HG02852 (cell line): ENCODE data around the gene ABHD2.
"Not testable (repeated sequence)": the region's sequence is repeated elsewhere in the genome, so short reads cannot be mapped to it uniquely, and the experiment has no call there.

Experiments
- ATAC-seq: cut with Tn5 transposase; IDR thresholded peaks from one replicate; pipeline ENCODE4 v1.9.1; 2021; ENCODE audit warnings: mild to moderate bottlenecking, moderate library complexity; ENCODE audit not compliant: unreplicated experiment

Gene ABHD2

GRCh38 chr15:89136818-89137772 is 48.8 kb downstream of the ABHD2 start:
- ATAC-seq: no peak

- no peak for ATAC-seq
Measured at GRCh38 chr15:89137926-89138325, 49.7 kb downstream of the ABHD2 start.

- ATAC-seq: no peak
Measured at GRCh38 chr15:89138999-89139612, 50.9 kb downstream of the ABHD2 start.

- ATAC-seq: no peak
Measured at GRCh38 chr15:89139613-89140499, 51.6 kb downstream of the ABHD2 start.

GRCh38 chr15:89140595-89140994 is 52.3 kb downstream of the ABHD2 start:
- ATAC-seq: no peak

GRCh38 chr15:89141159-89141558 is 52.9 kb downstream of the ABHD2 start:
- not testable (repeated sequence) for ATAC-seq

- no peak for ATAC-seq
Measured at GRCh38 chr15:89141885-89142284, 53.6 kb downstream of the ABHD2 start.

GRCh38 chr15:89142423-89142822 is 54.2 kb downstream of the ABHD2 start:
- ATAC-seq: no peak

- no peak for ATAC-seq
Measured at GRCh38 chr15:89143503-89144162, 55.4 kb downstream of the ABHD2 start.

GRCh38 chr15:89144491-89144890 is 56.2 kb downstream of the ABHD2 start:
- ATAC-seq: no peak

- no peak for ATAC-seq
Measured at GRCh38 chr15:89146366-89146765, 58.1 kb downstream of the ABHD2 start.

- ATAC-seq: no peak
Measured at GRCh38 chr15:89148126-89148525, 59.9 kb downstream of the ABHD2 start.

- ATAC-seq: no peak
Measured at GRCh38 chr15:89149501-89150101, 61.3 kb downstream of the ABHD2 start.

GRCh38 chr15:89150287-89150686 is 62.0 kb downstream of the ABHD2 start:
- ATAC-seq: no peak

- ATAC-seq: no peak
Measured at GRCh38 chr15:89150762-89151664, 62.8 kb downstream of the ABHD2 start.

GRCh38 chr15:89155122-89155521 is 66.9 kb downstream of the ABHD2 start:
- ATAC-seq: no peak

- no peak for ATAC-seq
Measured at GRCh38 chr15:89155656-89156055, 67.4 kb downstream of the ABHD2 start.

- ATAC-seq: no peak
Measured at GRCh38 chr15:89157061-89157460, 68.8 kb downstream of the ABHD2 start.

GRCh38 chr15:89157918-89158564 is 69.8 kb downstream of the ABHD2 start:
- no peak for ATAC-seq
